HG03039 (cell line): ENCODE measurements around the gene ZNF460.
"Not testable (repeated sequence)": the region's sequence is repeated elsewhere in the genome, so short reads cannot be mapped to it uniquely, and the experiment has no call there.

Experiments used
- ATAC-seq: cut with Tn5 transposase; IDR thresholded peaks from one replicate; pipeline ENCODE4 v1.9.1; 2021; ENCODE audit warnings: mild to moderate bottlenecking, moderate library complexity; ENCODE audit not compliant: unreplicated experiment

Gene ZNF460

DNA sequence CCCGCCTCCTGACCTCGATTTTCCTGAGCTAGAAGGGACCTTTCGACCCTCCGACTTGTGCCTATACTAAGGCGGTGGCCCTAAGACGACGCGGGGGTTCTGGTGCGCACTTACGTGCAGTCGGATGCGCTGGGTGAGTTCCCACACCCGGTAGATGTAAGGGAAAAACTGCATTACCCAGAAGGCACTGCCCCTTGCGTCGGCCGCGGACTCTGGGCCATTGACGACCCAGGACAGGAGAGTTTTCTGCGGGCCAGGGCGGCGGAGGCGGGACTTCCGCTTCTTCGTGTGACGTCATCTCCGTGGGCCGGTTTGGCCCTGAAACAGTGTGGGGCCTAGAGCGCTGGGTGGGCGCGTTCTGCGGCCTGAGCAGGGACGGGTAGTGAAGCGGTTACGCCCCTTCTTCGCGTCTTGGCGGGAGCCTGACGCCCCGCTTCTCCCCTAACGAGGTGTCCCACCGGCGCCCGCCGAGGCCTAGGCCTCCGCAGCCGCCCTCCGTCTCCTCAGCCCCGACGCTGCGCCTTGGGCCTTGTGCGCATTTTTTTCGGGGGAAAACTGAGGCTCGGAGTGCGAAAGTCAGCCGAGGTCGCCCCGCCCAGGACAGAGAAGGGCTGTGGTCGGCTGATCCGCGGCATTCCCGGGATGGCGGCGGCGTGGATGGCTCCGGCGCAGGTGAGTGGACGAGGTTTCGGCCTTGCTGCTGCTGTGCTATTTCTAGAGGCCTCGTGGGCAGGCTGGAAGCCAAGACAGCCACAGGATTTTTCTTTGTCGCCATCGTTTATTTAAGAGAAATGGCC, at the start of gene ZNF460:
TSS of gene ZNF460 (plus strand) at position 321 of the 797 bp plus-strand sequence. CDS start at position 643, 322 bp downstream.
- peak; percentile 64 for ATAC-seq

DNA sequence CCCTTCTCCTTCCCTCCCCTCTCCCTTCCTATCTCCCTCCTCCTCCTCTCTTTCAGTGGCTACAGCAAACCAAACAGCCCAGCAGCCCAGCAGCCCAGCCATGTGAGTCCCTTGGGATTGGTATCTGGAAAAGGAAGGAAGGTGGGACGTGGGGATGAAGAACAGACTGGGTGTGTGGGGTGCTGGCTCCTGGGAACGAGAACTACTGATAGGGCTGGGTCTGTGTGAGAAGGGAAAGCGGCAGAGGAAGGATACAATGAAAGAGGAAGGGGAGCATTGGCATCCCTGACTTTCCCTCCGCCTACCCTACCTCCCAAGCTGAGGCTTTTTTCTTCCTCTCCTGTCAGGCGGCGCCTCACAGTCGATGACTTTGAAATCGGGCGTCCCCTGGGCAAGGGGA, 48.6 kb upstream of the ZNF460 start:
- ATAC-seq = no peak

DNA sequence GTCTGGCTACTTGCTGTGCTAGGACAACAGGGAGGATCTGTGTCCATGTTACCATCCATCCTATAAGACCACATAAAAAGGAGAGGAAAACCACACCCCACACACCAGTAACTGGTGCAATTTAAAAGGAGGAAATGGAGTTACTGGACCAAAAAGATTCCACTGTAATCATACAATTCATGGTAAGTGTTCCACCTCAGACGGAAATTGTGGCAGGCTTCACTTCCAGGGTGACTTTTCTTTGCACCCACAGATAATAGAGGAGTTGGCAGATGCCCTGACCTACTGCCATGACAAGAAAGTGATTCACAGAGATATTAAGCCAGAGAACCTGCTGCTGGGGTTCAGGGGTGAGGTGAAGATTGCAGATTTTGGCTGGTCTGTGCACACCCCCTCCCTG, 47.1 kb upstream of the ZNF460 start:
- no peak for ATAC-seq

DNA sequence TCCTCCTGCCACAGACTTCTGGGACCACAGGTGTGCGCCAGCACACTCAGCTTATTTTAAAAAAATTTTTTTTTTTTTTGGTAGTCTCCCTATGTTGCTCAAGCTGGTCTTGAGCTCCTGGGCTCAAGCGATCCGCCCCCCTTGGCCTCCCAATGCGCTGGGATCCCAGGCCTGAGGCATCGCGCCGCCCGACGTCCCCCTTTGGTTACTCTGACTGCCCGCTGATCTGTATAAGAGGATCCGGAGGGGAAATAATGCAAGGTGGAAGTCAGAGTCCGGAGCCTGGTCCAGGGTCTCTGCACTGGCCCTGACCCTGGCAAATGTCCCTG, 40.3 kb upstream of the ZNF460 start:
- peak; percentile 29 for ATAC-seq

DNA sequence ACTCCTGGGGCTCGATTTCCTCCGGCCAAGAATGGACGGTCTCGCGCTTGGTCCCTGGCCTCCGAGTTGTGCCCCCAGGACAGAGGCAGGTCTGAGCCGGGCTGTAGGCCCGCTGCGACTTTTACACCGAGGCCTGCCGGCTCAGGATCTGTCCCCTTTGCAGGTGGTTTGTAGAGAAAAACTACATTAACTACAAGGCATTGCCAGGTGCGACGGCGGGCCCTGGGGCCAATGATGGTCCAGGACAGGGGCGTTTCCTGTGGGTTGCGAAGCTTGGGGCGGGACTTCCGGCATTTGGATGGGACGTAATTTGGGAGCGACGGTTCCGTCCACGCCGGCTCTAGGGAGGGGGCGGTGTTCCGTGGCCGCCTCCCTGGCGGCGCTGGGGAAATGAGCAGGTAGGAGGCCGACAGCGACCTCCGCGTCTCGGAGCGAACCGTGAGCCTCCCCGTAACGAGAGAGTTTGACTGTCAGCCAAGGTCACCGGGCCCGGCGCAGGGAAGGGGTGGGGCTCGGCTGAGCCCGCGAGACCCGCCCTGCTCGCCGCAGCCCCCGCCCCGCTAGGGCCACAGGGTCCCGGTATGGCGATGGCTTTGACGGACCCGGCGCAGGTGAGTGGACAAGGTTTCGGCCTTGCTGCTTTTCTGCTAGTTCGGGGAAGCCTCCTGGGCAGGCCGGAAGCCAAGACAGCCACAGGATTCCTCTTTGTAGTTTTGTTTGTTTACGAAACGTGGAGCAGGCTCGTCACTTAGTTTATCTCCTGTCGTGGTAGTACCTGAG, 39.8 kb upstream of the ZNF460 start, which contains the start of gene ZNF805:
TSS of gene ZNF805 (plus strand) at position 322 of the 780 bp plus-strand sequence. CDS start at position 582, 260 bp downstream.
- peak; percentile 84 for ATAC-seq

DNA sequence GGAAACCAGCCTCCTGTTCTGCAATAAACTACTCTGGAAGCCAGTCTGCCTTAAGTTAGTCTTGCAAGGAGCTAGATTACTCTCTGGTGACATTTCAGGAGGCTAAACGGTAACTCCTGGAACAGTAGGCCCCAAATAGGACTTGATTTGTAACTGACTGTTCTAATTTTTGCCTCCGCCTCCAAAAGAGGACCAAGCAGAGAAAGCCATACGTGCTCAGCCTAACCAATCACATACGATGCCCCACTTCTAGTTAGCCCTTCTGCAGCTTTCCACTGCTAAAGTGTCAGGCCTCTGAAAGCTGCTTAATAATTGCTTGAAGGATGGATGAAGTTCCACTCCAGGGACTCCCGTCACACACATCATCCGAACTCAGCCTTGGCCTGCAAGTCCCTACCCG, 39.1 kb upstream of the ZNF460 start:
- no peak for ATAC-seq

DNA sequence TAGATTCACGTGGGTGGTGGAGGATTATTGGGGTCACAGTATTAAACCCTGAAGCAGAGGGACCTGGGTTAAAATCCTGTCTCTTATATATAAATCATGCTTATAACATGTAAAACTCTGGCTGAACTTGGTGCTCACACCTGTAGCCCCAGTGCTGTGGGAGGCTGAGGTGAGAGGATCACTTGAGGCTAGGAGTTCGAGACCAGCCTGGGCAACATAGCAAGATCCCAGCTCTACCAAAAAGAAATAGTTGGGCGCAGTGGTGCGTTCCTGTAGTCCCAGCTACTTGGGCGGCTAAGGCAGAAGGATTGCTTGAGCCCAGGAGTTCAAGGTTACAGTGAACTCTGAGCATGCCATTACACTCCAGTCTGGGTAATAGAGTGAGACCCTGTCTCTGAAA, 37.5 kb upstream of the ZNF460 start:
- no peak for ATAC-seq

DNA sequence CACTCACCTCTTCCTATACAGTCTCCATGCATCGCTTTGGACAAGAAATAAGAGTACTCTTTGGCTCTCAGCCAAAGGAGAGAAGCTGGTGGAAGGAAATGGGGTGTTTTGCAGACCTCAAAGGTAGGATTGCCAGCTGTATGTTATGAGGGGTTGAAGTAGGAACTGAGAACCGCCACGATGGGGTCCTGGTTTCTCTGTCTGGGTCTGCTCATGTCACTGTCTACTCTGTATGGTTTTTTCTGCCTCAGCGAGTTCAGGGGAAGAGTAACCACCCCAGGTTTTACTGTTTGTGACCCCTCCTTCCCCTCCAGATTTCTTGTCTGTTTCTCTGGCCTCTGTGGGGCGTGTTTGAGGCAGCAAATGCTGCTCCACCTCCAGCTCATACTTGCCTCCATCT, 35.8 kb upstream of the ZNF460 start:
- no peak for ATAC-seq

DNA sequence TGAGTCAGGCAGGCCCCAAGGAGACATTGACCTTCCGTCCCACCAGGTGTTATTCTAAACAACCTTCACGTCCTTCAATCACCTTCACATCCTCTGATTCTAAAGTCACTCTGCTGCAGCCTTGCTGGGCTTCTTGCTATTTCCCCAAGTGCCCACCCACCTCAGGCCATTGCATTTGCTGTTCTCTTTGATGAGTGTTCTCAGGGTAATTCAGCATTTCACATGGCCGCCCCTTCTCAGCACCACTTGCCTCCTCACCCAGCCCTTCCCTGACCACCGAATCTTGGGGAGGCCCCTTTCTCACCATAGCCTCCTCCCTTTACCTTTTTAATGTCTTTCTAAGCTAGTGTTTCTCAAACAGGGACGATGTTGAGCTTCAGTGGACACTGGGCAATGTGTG, 35.2 kb upstream of the ZNF460 start:
- ATAC-seq = no peak

DNA sequence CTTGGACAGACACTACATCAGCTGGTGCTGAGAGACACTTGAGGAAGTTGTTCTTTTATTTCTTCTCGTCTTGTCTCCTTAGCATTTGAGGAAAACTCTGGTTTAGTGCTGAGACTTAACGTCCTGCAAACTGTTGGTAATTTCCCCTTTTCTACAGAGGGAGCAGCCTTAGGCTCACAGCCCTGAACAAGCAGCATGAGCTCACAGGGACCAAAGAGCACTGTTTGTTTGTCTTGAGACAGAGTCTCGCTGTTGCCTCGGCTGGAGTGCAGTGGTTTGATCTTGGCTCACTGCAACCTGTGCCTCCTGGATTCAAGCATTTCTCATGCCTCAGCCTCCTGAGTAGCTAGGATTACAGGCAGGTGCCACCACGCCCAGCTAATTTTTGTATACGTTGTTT, 34.3 kb upstream of the ZNF460 start:
- ATAC-seq = no peak

DNA sequence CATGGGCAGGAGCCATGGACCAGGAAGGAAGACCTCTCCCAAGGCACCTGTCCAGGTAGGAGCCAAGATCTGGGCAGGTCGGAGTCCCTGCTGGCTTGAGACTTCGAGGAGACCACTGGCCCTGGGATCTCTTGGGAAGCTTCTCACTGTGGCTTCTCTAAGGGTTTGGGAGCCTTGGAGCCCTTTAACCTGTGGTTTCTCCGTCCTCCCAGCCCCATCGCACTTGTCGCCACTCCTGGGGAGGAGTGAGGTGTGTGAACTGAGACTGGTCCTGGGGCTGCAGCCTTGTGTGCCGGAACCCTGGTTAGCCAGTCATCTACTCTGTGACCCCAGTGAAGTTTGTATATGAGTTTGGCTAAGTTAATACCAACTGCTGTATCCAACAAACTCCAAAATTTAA, 31.6 kb upstream of the ZNF460 start:
- ATAC-seq = no peak

DNA sequence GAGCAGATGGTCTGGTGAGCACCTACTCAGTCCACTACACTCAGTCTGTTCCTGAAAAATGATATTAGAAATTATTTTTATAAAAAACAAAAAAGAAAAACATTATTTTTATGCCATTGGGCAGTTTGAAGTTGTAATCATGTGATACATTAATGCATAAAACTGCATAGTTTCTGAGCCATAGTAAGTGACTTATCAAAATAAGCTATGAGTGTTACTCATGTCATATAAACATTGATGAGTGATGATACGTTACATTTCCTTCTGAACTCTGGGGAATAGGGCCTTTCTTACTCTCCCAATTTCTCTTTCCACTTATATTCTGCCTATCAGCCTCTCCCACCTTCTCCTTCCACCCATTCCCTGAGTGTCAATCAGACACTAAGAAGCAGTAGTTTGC, 31.0 kb upstream of the ZNF460 start:
- ATAC-seq = no peak

DNA sequence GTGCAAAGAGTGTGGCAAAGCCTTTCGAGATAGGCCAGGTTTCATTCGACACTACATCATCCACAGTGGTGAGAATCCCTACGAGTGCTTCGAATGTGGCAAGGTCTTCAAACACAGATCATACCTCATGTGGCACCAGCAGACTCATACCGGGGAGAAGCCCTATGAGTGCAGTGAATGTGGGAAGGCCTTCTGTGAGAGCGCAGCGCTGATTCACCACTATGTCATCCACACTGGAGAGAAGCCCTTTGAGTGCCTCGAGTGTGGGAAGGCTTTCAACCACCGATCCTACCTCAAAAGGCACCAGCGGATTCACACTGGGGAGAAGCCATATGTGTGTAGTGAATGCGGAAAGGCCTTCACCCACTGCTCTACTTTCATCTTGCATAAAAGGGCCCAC, 26.5 kb upstream of the ZNF460 start:
- ATAC-seq = not testable (repeated sequence)

DNA sequence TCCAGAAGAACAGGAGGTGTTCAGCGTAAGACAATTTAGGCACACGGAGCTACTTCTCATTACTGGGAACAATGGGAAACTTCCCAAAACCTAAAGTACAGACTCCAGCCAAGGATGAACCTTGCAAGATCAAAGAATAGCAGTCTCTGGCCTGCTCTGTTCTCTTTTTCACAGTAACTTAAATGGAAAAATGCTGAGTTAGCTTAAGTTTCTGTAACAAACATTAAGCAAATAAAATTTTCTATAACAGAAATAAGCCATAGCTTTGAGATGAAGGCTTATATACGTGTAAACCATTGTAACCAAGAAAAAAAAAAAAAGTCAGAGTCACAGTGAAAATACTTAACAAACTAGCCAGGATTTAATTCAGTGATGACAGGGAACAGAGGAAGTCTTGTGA, 18.2 kb upstream of the ZNF460 start:
- no peak for ATAC-seq

DNA sequence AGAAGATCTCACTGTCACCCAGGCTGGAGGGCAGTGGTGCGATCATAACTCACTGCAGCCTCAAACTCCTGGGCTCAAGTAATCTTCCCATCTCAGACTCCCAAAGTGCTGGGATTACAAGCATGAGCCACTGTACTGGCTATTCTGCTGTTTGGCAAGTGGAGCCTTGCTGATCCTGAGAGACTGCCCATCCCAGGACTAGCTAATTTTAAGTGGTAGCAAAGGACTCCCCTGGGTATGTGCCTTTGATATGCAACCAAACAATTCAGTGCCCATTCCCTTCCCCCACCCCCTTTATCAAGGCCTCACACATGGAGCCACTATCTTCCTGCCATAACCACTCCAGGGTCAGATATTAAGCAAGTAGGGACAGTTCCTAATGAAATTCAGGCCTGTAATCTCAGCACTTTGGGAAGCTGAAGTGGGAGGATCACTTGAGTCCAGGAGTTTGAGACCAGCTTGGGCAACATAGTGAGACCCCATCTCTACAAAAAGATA, 17.0 kb upstream of the ZNF460 start:
- no peak for ATAC-seq

DNA sequence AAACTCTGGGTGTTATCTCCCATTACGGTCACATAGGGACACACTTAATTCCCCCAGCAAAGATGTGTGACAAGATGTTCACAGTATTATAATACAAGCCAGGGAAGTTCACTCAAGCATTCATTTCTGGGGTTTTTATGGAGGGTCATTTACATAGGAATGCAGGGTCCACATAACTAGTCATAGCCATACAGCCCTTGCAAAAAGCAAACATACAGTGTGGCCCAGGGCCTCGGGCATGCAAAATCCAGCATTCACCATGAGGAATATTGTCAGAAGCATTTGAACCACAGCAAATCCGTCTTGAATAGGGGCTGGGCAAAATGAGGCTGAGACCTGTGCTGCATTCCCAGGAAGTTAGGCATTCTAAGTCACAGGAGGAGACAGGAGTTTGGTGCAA, 13.0 kb upstream of the ZNF460 start:
- no peak for ATAC-seq

DNA sequence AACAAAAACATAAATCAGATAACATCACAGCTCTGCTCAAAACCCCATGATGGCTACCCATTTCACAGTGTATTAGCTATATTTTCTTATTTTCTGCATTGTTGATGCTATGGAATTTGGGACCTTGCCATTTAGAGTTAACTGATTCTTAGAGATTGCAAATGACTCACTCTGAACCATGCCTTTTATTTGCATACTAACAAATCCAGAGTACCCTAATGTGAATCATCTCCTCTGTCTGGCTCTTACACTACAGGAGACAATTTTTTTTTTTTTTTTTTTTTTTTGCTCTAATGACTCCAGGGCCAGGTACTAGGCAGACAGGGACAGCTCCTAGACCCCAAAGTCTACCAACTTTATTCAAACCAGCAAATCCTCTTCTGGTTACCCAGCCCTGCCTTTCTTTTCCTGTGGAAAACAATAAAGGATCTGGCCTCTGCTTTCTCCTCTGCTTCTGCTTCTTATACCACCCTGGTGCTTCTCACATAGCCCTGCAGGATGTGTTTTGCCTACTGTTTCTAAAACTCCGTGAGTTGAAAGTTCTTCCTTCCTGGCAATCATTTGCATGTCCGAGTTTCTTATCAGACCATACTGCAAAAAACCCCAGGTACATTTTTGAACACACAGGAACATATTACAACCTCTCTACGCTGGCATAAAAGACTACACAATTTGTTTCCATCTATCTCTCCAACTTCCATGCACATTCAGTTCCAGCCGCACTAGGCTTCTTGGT, 10.6 kb upstream of the ZNF460 start:
- no peak for ATAC-seq

DNA sequence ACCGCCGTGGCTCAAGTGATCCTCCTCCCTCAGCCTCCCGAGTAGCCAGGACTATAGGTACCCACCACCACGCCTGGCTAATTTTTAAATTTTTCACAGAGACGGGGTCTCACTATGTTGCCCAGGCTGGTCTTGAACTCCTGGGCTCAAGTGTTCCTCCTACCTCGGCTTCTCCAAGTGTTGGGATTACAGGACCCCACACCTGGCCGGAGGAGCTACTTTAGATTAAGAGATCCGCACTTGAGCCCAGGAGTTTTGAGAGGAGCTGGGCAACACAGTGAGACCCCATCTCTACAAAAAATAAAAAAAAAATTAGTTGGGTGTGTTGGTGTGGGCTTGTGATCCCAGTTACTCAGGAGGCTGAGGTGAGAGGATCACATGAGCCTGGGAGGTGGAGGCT, 9.0 kb upstream of the ZNF460 start:
- ATAC-seq = no peak

DNA sequence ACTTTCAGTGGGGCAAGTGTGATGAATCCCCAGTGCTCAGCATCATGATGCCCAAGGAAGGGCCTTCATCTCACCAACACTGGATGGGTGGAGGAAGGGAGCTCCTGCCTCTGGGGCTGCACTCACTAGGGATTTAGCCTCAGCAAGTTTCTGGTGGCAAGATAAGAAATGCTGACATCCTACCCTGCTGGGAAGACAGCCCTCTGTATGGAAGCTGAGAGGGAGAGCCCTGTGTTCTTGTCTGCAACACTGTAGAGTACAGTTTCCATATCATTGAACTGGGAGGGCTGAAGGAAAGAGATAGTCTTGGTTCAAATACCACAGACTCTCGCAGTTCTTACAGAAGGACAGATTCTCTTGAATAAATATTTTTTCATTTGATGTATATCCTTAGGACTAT, 7.3 kb upstream of the ZNF460 start:
- ATAC-seq = no peak

DNA sequence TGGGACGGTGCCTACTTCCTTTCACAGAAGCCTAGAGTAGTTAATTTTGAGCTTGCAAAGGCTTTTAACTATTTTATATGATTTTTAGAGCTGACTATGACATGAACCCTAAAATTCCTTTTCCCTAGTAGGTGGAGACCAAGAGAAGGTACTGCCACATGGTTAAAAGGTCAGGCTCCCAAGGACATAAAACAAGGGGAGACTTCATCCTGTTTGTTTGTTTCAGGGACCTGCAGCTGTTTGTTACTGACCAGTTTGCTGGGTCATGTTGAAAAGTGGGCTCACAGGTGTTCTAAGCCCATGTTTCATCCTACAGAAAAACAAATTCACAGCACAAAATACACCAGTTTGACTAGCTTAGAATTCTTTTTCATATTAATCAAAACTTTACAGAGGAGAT, 3.9 kb upstream of the ZNF460 start:
- no peak for ATAC-seq

DNA sequence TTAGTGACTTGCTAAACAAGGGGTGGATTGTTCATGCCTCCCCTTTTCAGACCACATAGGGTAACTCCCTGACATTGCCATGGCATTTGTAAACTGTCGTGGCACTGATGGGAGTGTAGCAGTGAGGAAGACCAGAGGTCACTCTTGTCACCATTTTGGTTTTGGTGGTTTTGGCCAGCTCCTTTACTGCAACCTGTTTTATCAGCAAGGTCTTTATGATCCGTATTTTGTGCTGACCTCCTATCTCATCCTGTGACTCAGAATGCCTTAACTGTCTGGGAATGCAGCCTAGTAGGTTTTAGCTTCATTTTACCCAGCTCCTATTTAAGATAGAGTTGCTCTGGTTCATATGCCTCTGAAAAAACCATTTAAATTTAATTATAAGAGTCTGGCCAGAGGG, 1.8 kb upstream of the ZNF460 start:
- not testable (repeated sequence) for ATAC-seq
